ENCODE data around the gene GATC. TPM values are rescaled to one million over a fixed set of nuclear protein-coding genes. Genes with fewer than 3 reads are reported as not detected.

The GATC gene
- total and polyA plus RNA-seq, 8 donors, result 8.6 to 32.7 (median 24.0) TPM

- peak within 1 kb of the TSS; percentile 66 to 92 (median 84) for H3K27ac ChIP-seq
- H3K4me3 ChIP-seq, result peak within 1 kb of the TSS; percentile 82 to 97 (median 88)
- intact Hi-C loops (cut with DNase I), result no loop called here
- H3K36me3 ChIP-seq, result no peaks in the 10 kb centered on the region
- H3K9me3 ChIP-seq, result no peaks in the 10 kb centered on the region
- 0 to 1% methylated on average over 46 to 53 of the region's 53 CpGs for WGBS, 2 donors
- no peaks in the 10 kb centered on the region for H3K27me3 ChIP-seq
- ATAC-seq (peak; percentile 94 to 99 (median 96)), FAIRE-seq (no peak), DNase-seq (peak; percentile 94 to 99 (median 98))
- H3K4me1 ChIP-seq, result peaks cover 8 to 15% (median 9%) of the 10 kb centered on the region in 3 donors
- TF ChIP-seq CTCF (IDR thresholded peaks at IDR 0.05), result no peak
Observed at GRCh38 chr12:120495731-120496412, 49.6 kb downstream of the GATC start, which contains the start of gene DYNLL1. Gene DYNLL1 (plus strand): TSS chr12:120496113. CDS start chr12:120496422, 309 bp downstream.

- no peaks in the 10 kb centered on the region for H3K27me3 ChIP-seq
- DNase-seq (peak; percentile 52 to 79 (median 70)), FAIRE-seq (no peak), ATAC-seq (peak; percentile 57 to 83 (median 76))
- H3K27ac ChIP-seq, result peak overlapping the region; percentile 66 to 92 (median 84)
- TF ChIP-seq CTCF (IDR thresholded peaks at IDR 0.05), result no peak
- no peaks in the 10 kb centered on the region for H3K36me3 ChIP-seq
- intact Hi-C loops (cut with DNase I), result no loop called here
- peak overlapping the region; percentile 82 to 97 (median 88) for H3K4me3 ChIP-seq
- 0 to 1% methylated on average over 45 to 47 of the region's 47 CpGs for WGBS, 2 donors
- H3K4me1 ChIP-seq, result peaks cover 4 to 15% (median 8%) of the 10 kb centered on the region in 3 donors
- no peaks in the 10 kb centered on the region for H3K9me3 ChIP-seq
Observed at GRCh38 chr12:120496413-120497340, 50.4 kb downstream of the GATC start.

- peak overlapping the region; percentile 82 to 97 (median 88) for H3K4me3 ChIP-seq
- H3K36me3 ChIP-seq, result no peaks in the 10 kb centered on the region
- no peak for TF ChIP-seq CTCF (IDR thresholded peaks at IDR 0.05)
- no peak overlapping the region for H3K27ac ChIP-seq
- intact Hi-C loops (cut with DNase I), result no loop called here
- no peaks in the 10 kb centered on the region for H3K27me3 ChIP-seq
- peaks cover 4 to 15% (median 8%) of the 10 kb centered on the region in 3 donors for H3K4me1 ChIP-seq
- WGBS, 2 donors, result 24 to 25% methylated on average over 9 of the region's 9 CpGs
- DNase-seq (no peak), FAIRE-seq (no peak), ATAC-seq (no peak)
- H3K9me3 ChIP-seq, result no peaks in the 10 kb centered on the region
Observed at GRCh38 chr12:120497524-120498150, 51.4 kb downstream of the GATC start.

- Histone ChIP-seq H3K9me3 (no peaks in the 10 kb centered on the region), H3K4me3 (no peak overlapping the region), H3K27ac (no peak overlapping the region), H3K27me3 (no peaks in the 10 kb centered on the region), H3K36me3 (peaks cover 0 to 10% (median 0%) of the 10 kb centered on the region in 3 donors), H3K4me1 (peaks cover 4 to 15% (median 8%) of the 10 kb centered on the region in 3 donors)
- TF ChIP-seq CTCF (IDR thresholded peaks at IDR 0.05), result no peak
- DNase-seq, result no peak
- FAIRE-seq, result no peak
- intact Hi-C loops (cut with DNase I), result no loop called here
- WGBS, 2 donors, result 74 to 84% methylated on average over 3 of the region's 3 CpGs
- no peak for ATAC-seq
Observed at GRCh38 chr12:120498870-120499515, 52.7 kb downstream of the GATC start.
